ENCODE measurements around the gene CNGA3.

CNGA3 gene

DNA sequence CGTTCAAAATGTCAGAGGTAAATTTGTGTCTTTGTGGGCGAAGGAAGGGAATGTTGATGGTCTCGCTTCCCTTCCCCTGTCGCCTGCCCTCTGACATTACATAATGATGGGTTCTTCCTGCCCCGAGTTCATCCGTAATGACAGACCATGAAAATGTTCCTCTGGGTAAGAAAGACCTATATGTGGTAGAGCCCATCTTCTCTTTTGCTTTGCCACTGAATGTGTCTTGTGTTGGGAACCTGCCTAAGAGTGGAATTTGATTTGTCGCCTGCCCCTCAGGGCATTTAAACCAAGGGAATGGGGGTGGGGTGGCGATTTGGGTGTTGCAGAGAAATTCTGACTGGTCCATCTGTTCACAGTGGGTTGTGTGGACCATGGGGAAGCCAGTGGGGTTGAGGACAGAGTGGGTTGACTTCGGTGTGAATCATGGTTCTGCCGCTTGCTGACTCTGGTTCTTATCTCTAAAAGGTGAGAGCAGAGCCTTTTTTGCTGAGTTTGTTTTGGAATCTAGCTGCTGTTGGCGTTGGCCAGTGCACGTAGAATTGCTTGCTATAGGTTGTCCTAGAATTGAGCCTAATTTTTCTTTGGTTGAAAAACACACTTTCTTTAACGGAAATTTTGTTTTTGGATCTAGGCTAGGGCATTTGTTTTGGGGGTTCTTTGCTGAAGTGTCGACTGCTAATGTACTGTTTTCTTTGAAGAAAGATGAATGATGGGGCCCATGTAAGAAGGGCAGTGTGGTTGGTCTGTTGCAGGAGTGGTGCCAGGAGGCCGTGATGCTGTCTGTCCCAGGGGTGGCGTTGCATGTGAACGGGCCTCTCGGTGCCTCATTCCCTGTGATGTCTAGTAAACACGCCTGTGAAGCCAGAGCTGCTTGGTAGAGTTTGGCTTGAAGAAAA lies 99.7 kb downstream of the CNGA3 start:
- peak; percentile 56 for DNase-seq

DNA sequence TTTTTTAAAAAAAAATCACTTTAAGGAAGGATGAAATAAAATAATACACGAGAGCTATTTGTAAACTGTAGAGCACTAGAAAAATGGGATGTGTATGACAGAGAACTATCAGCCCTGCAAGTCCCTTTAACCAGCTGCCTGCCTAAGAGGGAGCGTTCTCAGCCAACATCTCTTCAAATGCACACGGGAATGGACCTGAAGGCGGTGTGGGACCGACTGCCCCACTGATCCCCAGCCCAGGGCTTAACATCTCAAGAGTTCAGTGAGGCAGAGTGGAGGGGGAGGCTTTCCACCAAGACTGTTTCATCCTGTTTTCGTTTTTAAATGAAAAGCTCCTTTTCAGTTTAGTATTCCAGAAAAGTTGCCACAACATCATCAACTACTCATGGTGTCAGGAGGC lies 100.6 kb downstream of the CNGA3 start:
- DNase-seq = no peak
